Smooth muscle cell (in vitro differentiated cells): ENCODE results near the gene RNF26. TPM values are rescaled to one million over a fixed set of nuclear protein-coding genes. Genes with fewer than 3 reads are reported as not detected.

ENCODE experiments used
- DNase-seq: peaks from one replicate; lab custom pipeline; 2025; ENCODE audit not compliant: unreplicated experiment; lab: John Stamatoyannopoulos, UW
- H2AFZ ChIP-seq: fragments of 200-600 bp; sonication (generic); 2 replicates; pipeline ENCODE4 v1.6.0; 2016; ENCODE audit warnings: antibody characterized with exemption, low read depth, mild to moderate bottlenecking
- H3F3A ChIP-seq: fragments of 200-600 bp; sonication (generic); 2 replicates; pipeline ENCODE4 v1.6.0; 2017; ENCODE audit warnings: antibody characterized with exemption, low read depth
- H3K27ac ChIP-seq: fragments of 200-600 bp; sonication (generic); 2 replicates; pipeline ENCODE4 v1.5.1; 2016; ENCODE audit warnings: low read depth, mild to moderate bottlenecking
- H3K27me3 ChIP-seq: fragments of 200-600 bp; sonication (generic); 2 replicates; pipeline ENCODE4 v1.6.1; 2016; ENCODE audit warnings: low read depth, mild to moderate bottlenecking
- H3K36me3 ChIP-seq: fragments of 200-600 bp; sonication (generic); 2 replicates; pipeline ENCODE4 v1.5.1; 2016; ENCODE audit warnings: low read depth
- H3K4me1 ChIP-seq: fragments of 200-600 bp; sonication (generic); 2 replicates; pipeline ENCODE4 v1.5.1; 2016; ENCODE audit warnings: low read depth
- H3K4me2 ChIP-seq: fragments of 200-600 bp; sonication (generic); 2 replicates; pipeline ENCODE4 v1.6.0; 2016; ENCODE audit warnings: mild to moderate bottlenecking
- H3K4me3 ChIP-seq: fragments of 200-600 bp; sonication (generic); 2 replicates; pipeline ENCODE4 v1.5.1; 2016; ENCODE audit warnings: mild to moderate bottlenecking
- H3K79me2 ChIP-seq: fragments of 200-600 bp; sonication (generic); 2 replicates; pipeline ENCODE4 v1.6.0; 2016; ENCODE audit warnings: low read depth, mild to moderate bottlenecking
- H3K9ac ChIP-seq: fragments of 200-600 bp; sonication (generic); 2 replicates; pipeline ENCODE4 v1.6.0; 2016; ENCODE audit warnings: low read depth
- H3K9me3 ChIP-seq: fragments of 200-600 bp; sonication (generic); replicated peaks from 2 replicates; pipeline ENCODE4 v1.5.1; 2016; ENCODE audit warnings: low read depth
- H4K20me1 ChIP-seq: fragments of 200-600 bp; sonication (generic); 2 replicates; pipeline ENCODE4 v1.6.0; 2016; ENCODE audit warnings: low read depth
- WGBS: methylation state at CpG from one replicate; pipeline ENCODE4 v1.1.7; 2016; ENCODE audit warnings: low lambda C conversion rate; 5-methylcytosine and 5-hydroxymethylcytosine counted together
- polyA plus RNA-seq: library from polyadenylated mRNA; unstranded; fragments of >200 nt; fragmentation: Nextera tagmentation; extraction: Ambion mirVana; gene quantifications from 2 replicates; pipeline ENCODE4 v1.2.1, GENCODE V29; 2016
- total RNA-seq: library from RNA; depleted of rRNA; stranded (reverse); fragments of >200 nt; gene quantifications from 2 replicates; pipeline ENCODE4 v1.2.3, GENCODE V29; 2014
- TF ChIP-seq, protein P1 (sequence below): fragments of 200-600 bp; sonication (generic); IDR thresholded peaks from 2 replicates; pipeline ENCODE4 v1.5.1; 2017; ENCODE audit warnings: borderline replicate concordance, mild to moderate bottlenecking, antibody characterized with exemption; ENCODE audit not compliant: insufficient read depth, poor library complexity, severe bottlenecking

Gene RNF26
- total and polyA plus RNA-seq, 2 experiments from 2014 or later, result 14.6 to 63.1 TPM

DNA sequence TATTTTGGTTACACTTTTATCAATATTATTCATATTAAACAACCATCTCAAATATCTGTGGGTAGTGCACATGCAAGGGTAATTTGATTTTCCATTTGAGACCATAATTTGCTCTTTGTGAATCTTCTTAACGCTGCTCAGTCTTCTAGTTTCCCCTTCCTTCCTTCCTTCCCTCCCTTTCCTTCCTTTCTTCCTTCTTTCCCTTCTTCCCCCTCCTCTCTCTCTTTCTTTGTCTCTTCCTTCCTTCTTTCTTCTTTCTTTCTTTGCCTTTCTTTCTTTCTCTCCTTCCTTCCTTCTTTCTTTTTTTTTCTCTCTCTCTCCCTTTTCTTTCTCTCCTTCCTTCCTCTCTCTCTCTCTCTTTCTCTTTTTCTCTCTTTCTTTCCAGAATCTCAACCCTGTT is 4.1 kb upstream of the RNF26 start:
- peaks cover 17% of the 10 kb centered on the region for H3K4me1 ChIP-seq
- no peaks in the 10 kb centered on the region for H4K20me1 ChIP-seq
- peaks cover 7% of the 10 kb centered on the region for H3K79me2 ChIP-seq
- H3K9me3 ChIP-seq, result no peaks in the 10 kb centered on the region
- no peak overlapping the region for H3K9ac ChIP-seq
- H2AFZ ChIP-seq, result no peak overlapping the region
- TF ChIP-seq, protein P1, sequence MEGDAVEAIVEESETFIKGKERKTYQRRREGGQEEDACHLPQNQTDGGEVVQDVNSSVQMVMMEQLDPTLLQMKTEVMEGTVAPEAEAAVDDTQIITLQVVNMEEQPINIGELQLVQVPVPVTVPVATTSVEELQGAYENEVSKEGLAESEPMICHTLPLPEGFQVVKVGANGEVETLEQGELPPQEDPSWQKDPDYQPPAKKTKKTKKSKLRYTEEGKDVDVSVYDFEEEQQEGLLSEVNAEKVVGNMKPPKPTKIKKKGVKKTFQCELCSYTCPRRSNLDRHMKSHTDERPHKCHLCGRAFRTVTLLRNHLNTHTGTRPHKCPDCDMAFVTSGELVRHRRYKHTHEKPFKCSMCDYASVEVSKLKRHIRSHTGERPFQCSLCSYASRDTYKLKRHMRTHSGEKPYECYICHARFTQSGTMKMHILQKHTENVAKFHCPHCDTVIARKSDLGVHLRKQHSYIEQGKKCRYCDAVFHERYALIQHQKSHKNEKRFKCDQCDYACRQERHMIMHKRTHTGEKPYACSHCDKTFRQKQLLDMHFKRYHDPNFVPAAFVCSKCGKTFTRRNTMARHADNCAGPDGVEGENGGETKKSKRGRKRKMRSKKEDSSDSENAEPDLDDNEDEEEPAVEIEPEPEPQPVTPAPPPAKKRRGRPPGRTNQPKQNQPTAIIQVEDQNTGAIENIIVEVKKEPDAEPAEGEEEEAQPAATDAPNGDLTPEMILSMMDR, result no peak
- no peak overlapping the region for H3K27ac ChIP-seq
- no peak overlapping the region for H3K4me3 ChIP-seq
- H3F3A ChIP-seq, result no peaks in the 10 kb centered on the region
- H3K36me3 ChIP-seq, result no peaks in the 10 kb centered on the region
- no peaks in the 10 kb centered on the region for H3K27me3 ChIP-seq
- no peak overlapping the region for H3K4me2 ChIP-seq
- no peak for DNase-seq
- 70% methylated on average over 1 of the region's 1 CpG for WGBS

DNA sequence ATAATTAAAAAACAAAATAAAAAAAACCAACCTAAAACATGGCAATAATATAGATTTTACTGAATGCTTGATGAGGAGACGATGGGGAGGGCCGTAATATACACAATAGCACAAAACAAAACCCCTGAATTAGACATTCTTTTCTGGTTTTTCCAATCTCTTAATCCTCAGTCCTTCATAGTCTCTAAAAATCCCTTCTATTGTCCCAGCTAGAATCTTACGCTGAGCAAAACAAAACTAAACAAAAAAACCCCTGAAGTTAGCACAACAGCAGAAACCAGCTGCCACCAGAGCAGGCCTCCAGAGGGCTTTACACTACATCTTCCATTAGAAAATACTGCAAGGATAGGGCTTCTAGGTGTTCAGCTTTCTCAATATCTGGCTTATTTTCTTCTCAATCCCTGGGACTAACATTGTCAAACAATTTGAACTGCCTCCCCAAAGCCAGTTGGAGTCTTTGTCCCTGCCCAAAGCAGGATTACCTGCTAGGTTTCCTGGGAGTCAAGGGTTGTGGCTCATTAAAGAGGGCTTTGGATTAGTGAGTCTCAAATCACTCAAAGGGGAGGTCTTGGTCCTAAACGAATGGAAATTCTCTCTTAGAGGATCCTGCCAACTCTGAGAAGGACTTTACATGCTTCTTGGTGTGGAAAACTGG is 2.1 kb upstream of the RNF26 start:
- Histone ChIP-seq H3K4me2 (no peak overlapping the region), H4K20me1 (no peaks in the 10 kb centered on the region), H3K9me3 (no peaks in the 10 kb centered on the region), H3K4me1 (peaks cover 27% of the 10 kb centered on the region), H2AFZ (no peak overlapping the region), H3K27ac (no peak overlapping the region), H3K79me2 (peaks cover 14% of the 10 kb centered on the region), H3K27me3 (no peaks in the 10 kb centered on the region), H3K9ac (no peak overlapping the region), H3K4me3 (no peak overlapping the region), H3K36me3 (no peaks in the 10 kb centered on the region), H3F3A (peaks cover 5% of the 10 kb centered on the region)
- DNase-seq, result no peak
- 87% methylated on average over 4 of the region's 4 CpGs for WGBS
- TF ChIP-seq, protein P1, result no peak

DNA sequence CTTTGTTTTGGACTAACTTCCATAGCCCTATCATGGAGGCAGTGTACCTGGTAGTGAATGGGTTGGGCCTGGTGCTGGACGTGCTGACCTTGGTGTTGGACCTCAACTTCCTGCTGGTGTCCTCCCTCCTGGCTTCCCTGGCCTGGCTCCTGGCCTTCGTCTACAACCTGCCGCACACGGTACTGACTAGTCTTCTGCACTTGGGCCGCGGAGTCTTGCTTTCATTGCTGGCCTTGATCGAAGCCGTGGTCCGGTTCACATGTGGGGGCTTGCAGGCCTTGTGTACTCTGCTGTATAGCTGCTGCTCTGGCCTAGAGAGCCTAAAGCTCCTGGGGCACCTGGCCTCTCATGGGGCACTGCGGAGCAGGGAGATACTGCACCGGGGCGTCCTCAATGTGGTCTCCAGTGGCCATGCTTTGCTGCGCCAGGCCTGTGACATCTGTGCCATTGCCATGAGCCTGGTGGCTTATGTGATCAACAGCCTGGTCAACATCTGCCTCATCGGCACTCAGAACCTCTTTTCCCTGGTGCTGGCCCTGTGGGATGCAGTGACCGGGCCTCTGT is 846 bp downstream of the RNF26 start:
- Histone ChIP-seq H3K9ac (peak overlapping the region; percentile 95), H3F3A (peaks cover 13% of the 10 kb centered on the region), H3K36me3 (no peaks in the 10 kb centered on the region), H2AFZ (no peak overlapping the region), H3K4me3 (peak overlapping the region; percentile 88), H3K9me3 (no peaks in the 10 kb centered on the region), H3K27me3 (peaks cover 1% of the 10 kb centered on the region), H3K4me2 (peak overlapping the region; percentile 83), H4K20me1 (no peaks in the 10 kb centered on the region), H3K4me1 (peaks cover 45% of the 10 kb centered on the region), H3K27ac (peak overlapping the region; percentile 79), H3K79me2 (peaks cover 14% of the 10 kb centered on the region)
- WGBS, result 86% methylated on average over 15 of the region's 15 CpGs
- TF ChIP-seq, protein P1, result no peak
- no peak for DNase-seq
